Measurements from ENCODE around the gene NOXA1. TPM values are rescaled to one million over a fixed set of nuclear protein-coding genes. Genes with fewer than 3 reads are reported as not detected.
"Not testable (repeated sequence)": the region's sequence is repeated elsewhere in the genome, so short reads cannot be mapped to it uniquely, and the experiment has no call there.

NOXA1 gene
- total RNA-seq, 1 donor = 0.36 TPM

DNA sequence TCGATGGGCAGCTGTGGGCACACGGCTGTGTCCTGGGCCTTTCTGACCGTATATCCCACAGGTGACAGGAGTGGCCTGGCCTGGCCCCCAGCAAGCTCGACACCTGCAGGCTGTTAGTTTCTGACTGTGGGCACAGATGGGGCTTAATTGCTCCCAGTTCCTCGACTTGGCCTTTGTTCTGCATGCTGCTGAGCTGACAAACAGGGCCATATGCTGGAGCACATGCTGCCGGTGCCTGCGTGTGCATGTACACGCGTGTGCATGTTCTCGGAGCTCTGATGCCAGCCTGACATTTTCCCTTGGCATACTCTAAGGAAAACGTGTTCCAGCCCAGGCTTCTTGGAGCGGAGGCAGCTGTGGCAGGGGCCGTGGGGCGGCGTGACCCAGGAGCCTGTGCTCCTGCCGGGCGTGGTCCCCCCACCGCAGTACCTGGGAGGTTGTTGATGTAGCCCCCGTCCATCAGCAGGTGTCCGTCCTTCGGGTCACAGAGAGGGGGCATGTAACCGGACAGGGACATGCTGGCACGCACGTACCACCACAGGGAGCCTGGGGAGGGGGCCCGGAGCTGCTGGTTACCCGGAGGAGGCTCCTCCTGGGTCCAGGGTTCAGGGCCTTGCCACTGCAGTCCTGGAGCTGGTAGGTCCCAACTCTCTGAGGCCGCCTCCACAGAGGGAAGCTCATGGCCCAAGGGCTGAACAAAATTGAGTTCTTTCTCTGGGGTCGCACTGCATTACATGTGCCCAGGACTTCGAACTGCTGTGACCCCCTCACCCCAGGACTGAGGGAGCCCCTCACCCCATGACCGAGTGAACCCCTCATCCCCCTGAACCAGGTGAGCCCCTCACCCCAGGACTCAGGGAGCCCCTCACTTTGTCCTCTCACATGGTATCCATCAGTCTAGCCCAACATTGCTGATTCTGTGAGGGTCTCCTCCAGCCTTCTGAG is 40.1 kb downstream of the NOXA1 start:
- TF ChIP-seq, protein P1, sequence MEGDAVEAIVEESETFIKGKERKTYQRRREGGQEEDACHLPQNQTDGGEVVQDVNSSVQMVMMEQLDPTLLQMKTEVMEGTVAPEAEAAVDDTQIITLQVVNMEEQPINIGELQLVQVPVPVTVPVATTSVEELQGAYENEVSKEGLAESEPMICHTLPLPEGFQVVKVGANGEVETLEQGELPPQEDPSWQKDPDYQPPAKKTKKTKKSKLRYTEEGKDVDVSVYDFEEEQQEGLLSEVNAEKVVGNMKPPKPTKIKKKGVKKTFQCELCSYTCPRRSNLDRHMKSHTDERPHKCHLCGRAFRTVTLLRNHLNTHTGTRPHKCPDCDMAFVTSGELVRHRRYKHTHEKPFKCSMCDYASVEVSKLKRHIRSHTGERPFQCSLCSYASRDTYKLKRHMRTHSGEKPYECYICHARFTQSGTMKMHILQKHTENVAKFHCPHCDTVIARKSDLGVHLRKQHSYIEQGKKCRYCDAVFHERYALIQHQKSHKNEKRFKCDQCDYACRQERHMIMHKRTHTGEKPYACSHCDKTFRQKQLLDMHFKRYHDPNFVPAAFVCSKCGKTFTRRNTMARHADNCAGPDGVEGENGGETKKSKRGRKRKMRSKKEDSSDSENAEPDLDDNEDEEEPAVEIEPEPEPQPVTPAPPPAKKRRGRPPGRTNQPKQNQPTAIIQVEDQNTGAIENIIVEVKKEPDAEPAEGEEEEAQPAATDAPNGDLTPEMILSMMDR (IDR thresholded peaks at IDR 0.05; ENCODE audit: insufficient read depth, low read length) = no peak
- no peak overlapping the region for H3K4me3 ChIP-seq (ENCODE audit: low read depth, low read length)
- no peak for DNase-seq (ENCODE audit: low read depth)

DNA sequence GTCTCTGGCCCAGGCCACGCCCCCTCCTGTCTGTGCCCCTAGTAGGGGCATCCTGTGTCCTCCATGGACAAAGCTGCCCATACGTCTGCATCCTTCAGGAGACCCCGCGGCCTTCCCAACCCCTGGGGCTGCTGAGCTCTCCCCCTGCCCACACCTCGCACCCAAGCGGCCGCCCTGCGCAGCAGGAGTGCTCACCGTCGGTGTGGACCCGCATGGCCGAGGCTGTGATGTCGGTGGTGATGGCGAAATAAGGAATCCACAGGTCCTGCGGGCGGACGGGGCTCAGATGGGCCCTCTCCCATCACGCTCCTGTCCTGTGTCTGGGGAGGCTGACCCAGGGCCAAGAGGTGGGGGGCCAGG is 40.7 kb downstream of the NOXA1 start:
- TF ChIP-seq, protein P1 (IDR thresholded peaks at IDR 0.05; ENCODE audit: insufficient read depth, low read length) = no peak
- DNase-seq (ENCODE audit: low read depth) = no peak
- H3K4me3 ChIP-seq (ENCODE audit: low read depth, low read length) = no peak overlapping the region

DNA sequence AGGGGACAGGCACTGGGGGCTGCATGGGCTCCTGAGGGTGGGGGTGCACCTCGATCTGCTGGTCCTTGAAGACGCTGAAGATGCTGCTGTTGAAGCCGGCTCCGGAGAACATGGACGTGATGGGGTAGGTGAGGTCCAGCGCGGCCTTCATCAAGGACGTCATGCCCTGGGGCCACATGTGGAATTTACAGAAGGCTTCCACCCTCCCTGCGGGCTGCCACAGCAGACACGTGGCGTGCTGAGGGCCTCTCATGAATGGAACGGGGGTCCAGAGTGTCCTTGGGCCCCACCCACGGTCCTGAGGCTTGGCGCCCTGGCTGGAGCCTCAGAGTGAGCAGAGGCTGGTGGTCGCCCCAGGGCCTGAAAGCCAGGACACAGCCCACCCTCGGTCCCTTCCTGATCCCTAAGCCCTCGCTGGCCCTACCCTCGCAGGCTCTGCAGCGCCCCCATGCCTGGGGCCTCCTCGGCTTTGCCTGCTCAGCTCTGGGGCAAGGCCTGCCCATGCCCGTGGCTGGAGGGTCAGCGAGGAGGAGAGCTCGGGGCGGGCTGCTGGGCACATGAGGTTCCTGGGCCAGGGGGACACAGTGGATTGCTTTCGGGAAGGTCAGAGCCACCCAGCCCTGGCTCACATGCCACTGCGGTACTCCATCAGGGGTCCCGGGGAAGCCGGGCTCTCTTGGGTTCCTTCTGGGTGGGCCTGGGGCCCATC is 41.3 kb downstream of the NOXA1 start:
- TF ChIP-seq, protein P1 (IDR thresholded peaks at IDR 0.05; ENCODE audit: insufficient read depth, low read length) = no peak
- no peak overlapping the region for H3K4me3 ChIP-seq (ENCODE audit: low read depth, low read length)
- DNase-seq (ENCODE audit: low read depth) = no peak

- DNase-seq (ENCODE audit: low read depth) = no peak
- TF ChIP-seq, protein P1 (IDR thresholded peaks at IDR 0.05; ENCODE audit: insufficient read depth, low read length) = no peak
- H3K4me3 ChIP-seq (ENCODE audit: low read depth, low read length) = no peak overlapping the region
Observed at GRCh38 chr9:137465000-137465719, 42.0 kb downstream of the NOXA1 start.

- no peak for DNase-seq (ENCODE audit: low read depth)
- no peak overlapping the region for H3K4me3 ChIP-seq (ENCODE audit: low read depth, low read length)
- TF ChIP-seq, protein P1 (IDR thresholded peaks at IDR 0.05; ENCODE audit: insufficient read depth, low read length) = no peak
Observed at GRCh38 chr9:137465720-137466388, 42.7 kb downstream of the NOXA1 start.

- not testable (repeated sequence) for DNase-seq (ENCODE audit: low read depth)
Observed at GRCh38 chr9:137466389-137467085, 43.3 kb downstream of the NOXA1 start.

More at GRCh38 chr9:137466389-137467085, 43.3 kb downstream of the NOXA1 start:
- H3K4me3 ChIP-seq (ENCODE audit: low read depth, low read length) = not testable (repeated sequence)
